Measurements from ENCODE around the gene SH3GL2. TPM values are rescaled to one million over a fixed set of nuclear protein-coding genes. Genes with fewer than 3 reads are reported as not detected.
A peak's percentile ranks its signal among the peaks of the same experiment; 100 is the strongest.

The SH3GL2 gene
- total and polyA plus RNA-seq, 4 donors = 0.10 TPM; not detected in 3

- Histone ChIP-seq H3K36me3 (ENCODE audit: control insufficient read depth in 1 of 2, insufficient read depth in 2 of 2, low read length in 1 of 2) (no peaks in the 10 kb centered on the region), H3K27ac (ENCODE audit: low read depth in 1 of 2, low read length in 2 of 2) (no peak overlapping the region), H3K4me3 (ENCODE audit: low read length in 2 of 2) (no peak overlapping the region), H3K4me1 (ENCODE audit: control insufficient read depth in 1 of 2, insufficient read depth in 2 of 2, low read length in 2 of 2) (no peaks in the 10 kb centered on the region), H3K9me3 (ENCODE audit: control insufficient read depth, low read length) (no peaks in the 10 kb centered on the region), H3K27me3 (ENCODE audit: control insufficient read depth in 1 of 2, insufficient read depth in 2 of 2, low read length in 1 of 2) (no peaks in the 10 kb centered on the region)
- intact Hi-C loops (cut with DNase I) = no loop called here
- DNase-seq = no peak
- no peak for ATAC-seq (ENCODE audit: low FRiP score)
- WGBS, 2 donors = 78 to 85% methylated on average over 3 of the region's 3 CpGs
Observed at GRCh38 chr9:17594961-17595360, 16.1 kb downstream of the SH3GL2 start.

GRCh38 chr9:17597977-17598376 lies 19.1 kb downstream of the SH3GL2 start:
- 82 to 83% methylated on average over 3 of the region's 3 CpGs for WGBS, 2 donors
- Histone ChIP-seq H3K36me3 (ENCODE audit: control insufficient read depth in 1 of 2, insufficient read depth in 2 of 2, low read length in 1 of 2) (no peaks in the 10 kb centered on the region), H3K4me3 (ENCODE audit: low read length in 2 of 2) (no peak overlapping the region), H3K27me3 (ENCODE audit: control insufficient read depth in 1 of 2, insufficient read depth in 2 of 2, low read length in 1 of 2) (no peaks in the 10 kb centered on the region), H3K4me1 (ENCODE audit: control insufficient read depth in 1 of 2, insufficient read depth in 2 of 2, low read length in 2 of 2) (no peaks in the 10 kb centered on the region), H3K27ac (ENCODE audit: low read depth in 1 of 2, low read length in 2 of 2) (no peak overlapping the region), H3K9me3 (ENCODE audit: control insufficient read depth, low read length) (no peaks in the 10 kb centered on the region)
- DNase-seq (no peak), ATAC-seq (ENCODE audit: low FRiP score) (no peak)
- intact Hi-C loops (cut with DNase I) = no loop called here

- DNase-seq = no peak
- WGBS, 2 donors = 14 to 15% methylated on average over 5 of the region's 5 CpGs
- Histone ChIP-seq H3K27ac (ENCODE audit: low read depth in 1 of 2, low read length in 2 of 2) (no peak overlapping the region), H3K4me3 (ENCODE audit: low read length in 2 of 2) (no peak overlapping the region), H3K4me1 (ENCODE audit: control insufficient read depth in 1 of 2, insufficient read depth in 2 of 2, low read length in 2 of 2) (no peaks in the 10 kb centered on the region), H3K36me3 (ENCODE audit: control insufficient read depth in 1 of 2, insufficient read depth in 2 of 2, low read length in 1 of 2) (no peaks in the 10 kb centered on the region), H3K9me3 (ENCODE audit: control insufficient read depth, low read length) (no peaks in the 10 kb centered on the region), H3K27me3 (ENCODE audit: control insufficient read depth in 1 of 2, insufficient read depth in 2 of 2, low read length in 1 of 2) (no peaks in the 10 kb centered on the region)
- intact Hi-C loops (cut with DNase I) = no loop called here
- no peak for ATAC-seq (ENCODE audit: low FRiP score)
Observed at GRCh38 chr9:17600962-17601593, 22.2 kb downstream of the SH3GL2 start.

DNA sequence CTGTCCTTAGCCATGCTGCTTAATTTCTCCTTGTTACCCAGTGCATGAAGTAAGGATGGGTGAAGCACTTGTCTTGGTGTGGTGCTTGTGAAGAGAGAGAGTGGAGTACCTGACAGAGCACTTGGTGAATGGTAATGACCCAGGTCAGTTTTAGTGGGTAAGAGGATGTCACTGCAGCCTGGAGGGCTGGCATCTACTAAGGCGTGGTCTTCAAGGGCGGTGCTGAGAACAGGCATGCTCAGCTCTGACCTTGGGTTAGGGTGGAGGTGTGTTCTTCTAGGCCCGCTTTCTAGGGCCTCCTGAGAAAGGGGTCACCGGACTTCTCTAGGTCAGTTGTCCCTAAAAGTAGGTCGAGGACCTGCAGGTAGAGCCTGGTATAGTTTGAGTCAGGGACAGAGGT lies 25.7 kb downstream of the SH3GL2 start:
- WGBS, 2 donors = 92 to 93% methylated on average over 5 of the region's 5 CpGs
- intact Hi-C loops (cut with DNase I) = no loop called here

GRCh38 chr9:17609312-17610005 lies 30.6 kb downstream of the SH3GL2 start:
- Histone ChIP-seq H3K27me3 (ENCODE audit: control insufficient read depth in 1 of 2, insufficient read depth in 2 of 2, low read length in 1 of 2) (no peaks in the 10 kb centered on the region), H3K36me3 (ENCODE audit: control insufficient read depth in 1 of 2, insufficient read depth in 2 of 2, low read length in 1 of 2) (no peaks in the 10 kb centered on the region), H3K4me3 (ENCODE audit: low read length in 2 of 2) (no peak overlapping the region), H3K9me3 (ENCODE audit: control insufficient read depth, low read length) (peaks cover 2% of the 10 kb centered on the region), H3K4me1 (ENCODE audit: control insufficient read depth in 1 of 2, insufficient read depth in 2 of 2, low read length in 2 of 2) (no peaks in the 10 kb centered on the region), H3K27ac (ENCODE audit: low read depth in 1 of 2, low read length in 2 of 2) (no peak overlapping the region)
- intact Hi-C loops (cut with DNase I) = no loop called here
- ATAC-seq (ENCODE audit: low FRiP score) = peak; percentile 10
- WGBS, 2 donors = 60 to 66% methylated on average over 7 of the region's 7 CpGs
- no peak for DNase-seq

More for the DNA sequence above, 25.7 kb downstream of the SH3GL2 start:
- Histone ChIP-seq H3K27me3 (ENCODE audit: control insufficient read depth in 1 of 2, insufficient read depth in 2 of 2, low read length in 1 of 2) (no peaks in the 10 kb centered on the region), H3K4me3 (ENCODE audit: low read length in 2 of 2) (no peak overlapping the region), H3K9me3 (ENCODE audit: control insufficient read depth, low read length) (no peaks in the 10 kb centered on the region), H3K27ac (ENCODE audit: low read depth in 1 of 2, low read length in 2 of 2) (no peak overlapping the region), H3K4me1 (ENCODE audit: control insufficient read depth in 1 of 2, insufficient read depth in 2 of 2, low read length in 2 of 2) (no peaks in the 10 kb centered on the region), H3K36me3 (ENCODE audit: control insufficient read depth in 1 of 2, insufficient read depth in 2 of 2, low read length in 1 of 2) (no peaks in the 10 kb centered on the region)
- DNase-seq (no peak), ATAC-seq (ENCODE audit: low FRiP score) (no peak)

DNA sequence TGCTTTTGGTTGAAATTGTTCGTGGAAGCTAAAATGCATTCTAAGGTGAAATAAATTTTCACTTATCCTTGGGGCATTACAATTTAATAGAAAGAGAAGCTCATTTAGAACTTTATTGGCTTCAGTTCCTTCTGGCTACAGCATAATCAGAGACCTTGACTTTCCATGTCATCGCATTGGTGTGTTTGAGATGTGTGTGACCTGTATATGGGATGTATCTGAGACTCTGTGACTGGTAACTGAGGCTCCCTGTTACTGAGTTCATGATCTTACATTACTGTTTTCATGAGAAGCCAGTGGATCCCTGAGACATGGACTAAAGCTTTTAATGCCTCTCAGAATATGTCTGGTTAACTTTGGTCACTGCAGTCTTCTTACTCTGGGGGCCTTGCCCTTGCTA lies 32.5 kb downstream of the SH3GL2 start:
- H3K4me1 ChIP-seq (ENCODE audit: control insufficient read depth in 1 of 2, insufficient read depth in 2 of 2, low read length in 2 of 2) = no peaks in the 10 kb centered on the region
- no peak overlapping the region for H3K4me3 ChIP-seq (ENCODE audit: low read length in 2 of 2)
- peaks cover 2% of the 10 kb centered on the region for H3K9me3 ChIP-seq (ENCODE audit: control insufficient read depth, low read length)
- DNase-seq (no peak), ATAC-seq (ENCODE audit: low FRiP score) (no peak)
- WGBS, 2 donors = 89 to 100% methylated on average over 2 of the region's 2 CpGs
- intact Hi-C loops (cut with DNase I) = no loop called here
- no peak overlapping the region for H3K27ac ChIP-seq (ENCODE audit: low read depth in 1 of 2, low read length in 2 of 2)
- no peaks in the 10 kb centered on the region for H3K36me3 ChIP-seq (ENCODE audit: control insufficient read depth in 1 of 2, insufficient read depth in 2 of 2, low read length in 1 of 2)
- no peaks in the 10 kb centered on the region for H3K27me3 ChIP-seq (ENCODE audit: control insufficient read depth in 1 of 2, insufficient read depth in 2 of 2, low read length in 1 of 2)

- intact Hi-C loops (cut with DNase I) = no loop called here
- H3K4me3 ChIP-seq (ENCODE audit: low read length in 2 of 2) = no peak overlapping the region
- H3K9me3 ChIP-seq (ENCODE audit: control insufficient read depth, low read length) = peaks cover 2% of the 10 kb centered on the region
- 46% methylated on average over 3 of the region's 3 CpGs for WGBS, 2 donors
- H3K27ac ChIP-seq (ENCODE audit: low read depth in 1 of 2, low read length in 2 of 2) = no peak overlapping the region
- no peaks in the 10 kb centered on the region for H3K36me3 ChIP-seq (ENCODE audit: control insufficient read depth in 1 of 2, insufficient read depth in 2 of 2, low read length in 1 of 2)
- DNase-seq (no peak), ATAC-seq (ENCODE audit: low FRiP score) (no peak)
- H3K4me1 ChIP-seq (ENCODE audit: control insufficient read depth in 1 of 2, insufficient read depth in 2 of 2, low read length in 2 of 2) = no peaks in the 10 kb centered on the region
- H3K27me3 ChIP-seq (ENCODE audit: control insufficient read depth in 1 of 2, insufficient read depth in 2 of 2, low read length in 1 of 2) = no peaks in the 10 kb centered on the region
Observed at GRCh38 chr9:17611917-17612316, 33.1 kb downstream of the SH3GL2 start.

- Histone ChIP-seq H3K4me3 (ENCODE audit: low read length in 2 of 2) (no peak overlapping the region), H3K9me3 (ENCODE audit: control insufficient read depth, low read length) (peaks cover 2% of the 10 kb centered on the region), H3K36me3 (ENCODE audit: control insufficient read depth in 1 of 2, insufficient read depth in 2 of 2, low read length in 1 of 2) (no peaks in the 10 kb centered on the region), H3K27ac (ENCODE audit: low read depth in 1 of 2, low read length in 2 of 2) (no peak overlapping the region), H3K4me1 (ENCODE audit: control insufficient read depth in 1 of 2, insufficient read depth in 2 of 2, low read length in 2 of 2) (no peaks in the 10 kb centered on the region), H3K27me3 (ENCODE audit: control insufficient read depth in 1 of 2, insufficient read depth in 2 of 2, low read length in 1 of 2) (peaks cover 0 to 1% of the 10 kb centered on the region in 2 donors)
- ATAC-seq (ENCODE audit: low FRiP score) (no peak), DNase-seq (no peak)
- intact Hi-C loops (cut with DNase I) = no loop called here
- WGBS, 2 donors = 40 to 49% methylated on average over 3 of the region's 3 CpGs
Observed at GRCh38 chr9:17613758-17614157, 34.9 kb downstream of the SH3GL2 start.

DNA sequence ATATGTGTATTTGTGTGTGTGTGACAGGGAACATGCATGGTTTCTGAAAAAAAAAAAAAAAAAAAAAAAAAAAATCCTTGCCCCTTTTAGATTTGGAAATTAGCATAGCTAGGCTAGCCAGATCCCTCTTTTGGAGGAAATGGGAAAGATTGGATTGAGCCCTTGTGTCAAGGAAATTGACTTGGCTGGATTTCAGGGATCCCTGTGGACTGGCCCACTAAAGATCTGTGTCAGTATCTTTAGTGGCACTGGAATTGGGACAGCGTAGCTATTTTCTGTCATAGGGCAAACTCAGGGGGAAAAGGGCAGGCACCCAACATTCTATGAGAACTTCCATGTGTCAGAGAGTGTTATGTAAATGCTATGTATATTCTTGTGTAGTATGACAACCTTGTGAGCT lies 35.4 kb downstream of the SH3GL2 start:
- peaks cover 0 to 1% of the 10 kb centered on the region in 2 donors for H3K27me3 ChIP-seq (ENCODE audit: control insufficient read depth in 1 of 2, insufficient read depth in 2 of 2, low read length in 1 of 2)
- no peak overlapping the region for H3K4me3 ChIP-seq (ENCODE audit: low read length in 2 of 2)
- WGBS, 2 donors = 82 to 86% methylated on average over 1 of the region's 1 CpG
- peaks cover 2% of the 10 kb centered on the region for H3K9me3 ChIP-seq (ENCODE audit: control insufficient read depth, low read length)
- H3K4me1 ChIP-seq (ENCODE audit: control insufficient read depth in 1 of 2, insufficient read depth in 2 of 2, low read length in 2 of 2) = no peaks in the 10 kb centered on the region
- intact Hi-C loops (cut with DNase I) = no loop called here
- no peak for DNase-seq
- no peak for ATAC-seq (ENCODE audit: low FRiP score)
- H3K27ac ChIP-seq (ENCODE audit: low read depth in 1 of 2, low read length in 2 of 2) = no peak overlapping the region
- H3K36me3 ChIP-seq (ENCODE audit: control insufficient read depth in 1 of 2, insufficient read depth in 2 of 2, low read length in 1 of 2) = no peaks in the 10 kb centered on the region
